ENCODE results near the gene SLC16A7.

DNA sequence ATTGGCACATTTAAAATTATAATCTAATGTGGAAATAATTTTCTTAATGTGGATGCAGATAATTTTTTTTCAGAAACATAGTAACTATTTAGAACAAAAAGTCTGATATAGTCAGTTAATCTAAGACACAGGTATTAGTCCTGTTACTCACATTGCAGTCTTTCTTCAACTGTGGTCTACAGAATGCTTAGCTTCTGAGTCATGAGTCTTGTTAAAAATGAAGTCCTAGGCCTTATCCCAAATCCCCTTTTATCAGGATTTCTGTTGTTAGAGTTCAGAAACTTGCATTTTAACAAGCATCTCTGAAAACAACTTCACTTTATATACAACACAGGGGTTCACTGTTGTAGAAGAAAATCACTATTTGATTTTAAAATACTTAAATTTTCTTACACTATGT lies 112.2 kb downstream of the SLC16A7 start:
- no peak for TF ChIP-seq TEAD4 (IDR thresholded peaks at IDR 0.05; ENCODE audit: low read length)
- TF ChIP-seq TEAD4 (CRISPR knock-in tag; IDR thresholded peaks at IDR 0.05; ENCODE audit: borderline replicate concordance), result no peak
- TF ChIP-seq, protein P1, sequence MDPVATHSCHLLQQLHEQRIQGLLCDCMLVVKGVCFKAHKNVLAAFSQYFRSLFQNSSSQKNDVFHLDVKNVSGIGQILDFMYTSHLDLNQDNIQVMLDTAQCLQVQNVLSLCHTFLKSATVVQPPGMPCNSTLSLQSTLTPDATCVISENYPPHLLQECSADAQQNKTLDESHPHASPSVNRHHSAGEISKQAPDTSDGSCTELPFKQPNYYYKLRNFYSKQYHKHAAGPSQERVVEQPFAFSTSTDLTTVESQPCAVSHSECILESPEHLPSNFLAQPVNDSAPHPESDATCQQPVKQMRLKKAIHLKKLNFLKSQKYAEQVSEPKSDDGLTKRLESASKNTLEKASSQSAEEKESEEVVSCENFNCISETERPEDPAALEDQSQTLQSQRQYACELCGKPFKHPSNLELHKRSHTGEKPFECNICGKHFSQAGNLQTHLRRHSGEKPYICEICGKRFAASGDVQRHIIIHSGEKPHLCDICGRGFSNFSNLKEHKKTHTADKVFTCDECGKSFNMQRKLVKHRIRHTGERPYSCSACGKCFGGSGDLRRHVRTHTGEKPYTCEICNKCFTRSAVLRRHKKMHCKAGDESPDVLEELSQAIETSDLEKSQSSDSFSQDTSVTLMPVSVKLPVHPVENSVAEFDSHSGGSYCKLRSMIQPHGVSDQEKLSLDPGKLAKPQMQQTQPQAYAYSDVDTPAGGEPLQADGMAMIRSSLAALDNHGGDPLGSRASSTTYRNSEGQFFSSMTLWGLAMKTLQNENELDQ (CRISPR knock-in tag; IDR thresholded peaks at IDR 0.05; ENCODE audit: borderline replicate concordance), result no peak
- TF ChIP-seq TOE1 (IDR thresholded peaks at IDR 0.05; ENCODE audit: borderline replicate concordance), result no peak
- no peak for TF ChIP-seq TOE1 (CRISPR knock-in tag; IDR thresholded peaks at IDR 0.05; ENCODE audit: borderline replicate concordance, low read depth)
- no peak for TF ChIP-seq SMAD1 (IDR thresholded peaks at IDR 0.05; ENCODE audit: low read depth, low read length, partially characterized antibody)
- TF ChIP-seq POLR2AphosphoS5 (IDR thresholded peaks at IDR 0.05; ENCODE audit: control insufficient read depth, insufficient read depth, low read depth, low read length), result no peak
- TF ChIP-seq CHD2 (IDR thresholded peaks at IDR 0.05; ENCODE audit: low read depth, low read length), result no peak
- TF ChIP-seq, protein P2, sequence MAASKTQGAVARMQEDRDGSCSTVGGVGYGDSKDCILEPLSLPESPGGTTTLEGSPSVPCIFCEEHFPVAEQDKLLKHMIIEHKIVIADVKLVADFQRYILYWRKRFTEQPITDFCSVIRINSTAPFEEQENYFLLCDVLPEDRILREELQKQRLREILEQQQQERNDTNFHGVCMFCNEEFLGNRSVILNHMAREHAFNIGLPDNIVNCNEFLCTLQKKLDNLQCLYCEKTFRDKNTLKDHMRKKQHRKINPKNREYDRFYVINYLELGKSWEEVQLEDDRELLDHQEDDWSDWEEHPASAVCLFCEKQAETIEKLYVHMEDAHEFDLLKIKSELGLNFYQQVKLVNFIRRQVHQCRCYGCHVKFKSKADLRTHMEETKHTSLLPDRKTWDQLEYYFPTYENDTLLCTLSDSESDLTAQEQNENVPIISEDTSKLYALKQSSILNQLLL (CRISPR knock-in tag; IDR thresholded peaks at IDR 0.05; ENCODE audit: borderline replicate concordance), result no peak
- TF ChIP-seq ESRRA (IDR thresholded peaks at IDR 0.05; ENCODE audit: borderline replicate concordance, low read depth), result no peak
- TF ChIP-seq CREB5 (CRISPR knock-in tag; IDR thresholded peaks at IDR 0.05), result no peak
- TF ChIP-seq HMG20A (CRISPR knock-in tag; conservative IDR thresholded peaks at IDR 0.05), result no peak
